SHP77 (cell line): Measurements from ENCODE around the gene SPATS2L.

Experiments used
- DNase-seq, 2 experiments: peaks; one replicate each; lab custom pipeline; 2025; lab: John Stamatoyannopoulos, UW

SPATS2L gene

DNA sequence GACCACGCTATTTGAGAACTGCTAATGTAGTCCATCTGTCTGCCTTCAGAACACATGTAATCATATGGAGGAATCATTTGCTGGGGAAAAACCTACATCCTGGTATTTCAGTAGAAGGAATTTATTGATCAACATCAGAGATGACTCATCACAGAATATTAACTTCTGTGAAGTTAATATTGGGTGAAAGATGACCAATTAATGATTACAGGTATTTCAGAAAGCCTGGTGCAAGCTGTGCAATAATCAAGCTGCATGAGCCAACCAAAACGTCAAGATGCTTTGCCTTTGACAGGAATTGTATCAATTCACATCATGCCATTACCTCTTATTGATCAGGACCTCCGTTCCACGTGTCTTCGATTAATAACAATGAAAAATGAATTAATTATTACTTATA, 9.4 kb upstream of the SPATS2L start:
- no peak for DNase-seq

DNA sequence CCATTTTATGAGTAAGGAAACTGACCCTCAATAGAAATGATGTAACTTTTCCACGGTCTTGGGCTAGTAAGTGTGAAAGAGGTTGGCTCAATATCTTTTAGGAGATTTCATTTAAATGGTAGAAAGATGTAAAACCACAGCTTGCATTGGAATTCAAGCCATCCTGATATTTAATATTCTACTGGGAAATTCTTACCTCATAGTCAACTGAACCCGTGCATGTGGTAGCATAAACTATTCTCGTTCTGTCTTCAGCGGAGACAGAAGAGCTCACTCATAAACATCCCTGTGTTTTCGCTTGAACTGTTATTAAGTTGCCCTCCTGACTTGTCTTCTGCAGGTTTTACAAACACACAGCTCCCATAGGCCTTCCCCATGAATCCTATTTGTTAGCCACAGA, 8.5 kb upstream of the SPATS2L start:
- DNase-seq = no peak

DNA sequence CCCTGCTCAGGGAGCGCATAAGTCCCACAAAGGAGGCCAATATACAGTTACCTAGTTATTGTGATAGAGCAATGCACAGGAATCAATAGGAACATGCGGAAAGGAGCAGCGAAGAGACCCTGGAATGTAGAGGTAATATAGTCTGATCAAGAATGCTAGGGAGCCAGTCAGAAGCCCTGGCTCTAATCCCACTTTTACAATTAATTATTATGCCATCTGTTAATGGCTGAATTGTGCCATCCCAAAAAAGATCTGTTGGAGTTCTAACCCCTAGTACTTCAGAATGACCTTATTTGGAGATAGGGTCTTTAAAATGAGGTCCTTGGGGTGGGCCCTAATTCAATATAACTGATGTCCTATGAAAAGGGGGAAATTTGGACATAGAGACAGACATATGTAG, 7.7 kb upstream of the SPATS2L start:
- no peak for DNase-seq

DNA sequence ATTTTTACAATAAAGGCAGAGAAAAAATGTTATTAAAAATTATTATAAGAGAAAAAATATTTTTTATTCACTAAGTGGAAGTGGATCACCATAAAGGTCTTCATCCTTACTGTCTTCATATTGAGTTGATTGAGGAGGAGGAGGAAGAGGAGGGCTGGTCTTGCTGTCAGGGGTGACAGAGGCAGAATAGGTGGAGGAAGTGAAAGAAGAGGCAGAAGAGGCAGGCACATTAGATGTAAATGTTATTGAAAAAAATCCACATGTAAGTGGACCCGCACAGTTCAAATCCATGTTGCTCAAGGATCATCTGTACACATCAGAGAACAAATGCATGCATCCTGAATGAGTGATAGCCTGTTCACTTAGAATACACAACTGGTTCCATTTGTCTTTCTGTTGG, 6.4 kb upstream of the SPATS2L start:
- DNase-seq = no peak

GRCh38 chr2:200300638-200301314, 5.7 kb upstream of the SPATS2L start:
- DNase-seq = no peak

DNA sequence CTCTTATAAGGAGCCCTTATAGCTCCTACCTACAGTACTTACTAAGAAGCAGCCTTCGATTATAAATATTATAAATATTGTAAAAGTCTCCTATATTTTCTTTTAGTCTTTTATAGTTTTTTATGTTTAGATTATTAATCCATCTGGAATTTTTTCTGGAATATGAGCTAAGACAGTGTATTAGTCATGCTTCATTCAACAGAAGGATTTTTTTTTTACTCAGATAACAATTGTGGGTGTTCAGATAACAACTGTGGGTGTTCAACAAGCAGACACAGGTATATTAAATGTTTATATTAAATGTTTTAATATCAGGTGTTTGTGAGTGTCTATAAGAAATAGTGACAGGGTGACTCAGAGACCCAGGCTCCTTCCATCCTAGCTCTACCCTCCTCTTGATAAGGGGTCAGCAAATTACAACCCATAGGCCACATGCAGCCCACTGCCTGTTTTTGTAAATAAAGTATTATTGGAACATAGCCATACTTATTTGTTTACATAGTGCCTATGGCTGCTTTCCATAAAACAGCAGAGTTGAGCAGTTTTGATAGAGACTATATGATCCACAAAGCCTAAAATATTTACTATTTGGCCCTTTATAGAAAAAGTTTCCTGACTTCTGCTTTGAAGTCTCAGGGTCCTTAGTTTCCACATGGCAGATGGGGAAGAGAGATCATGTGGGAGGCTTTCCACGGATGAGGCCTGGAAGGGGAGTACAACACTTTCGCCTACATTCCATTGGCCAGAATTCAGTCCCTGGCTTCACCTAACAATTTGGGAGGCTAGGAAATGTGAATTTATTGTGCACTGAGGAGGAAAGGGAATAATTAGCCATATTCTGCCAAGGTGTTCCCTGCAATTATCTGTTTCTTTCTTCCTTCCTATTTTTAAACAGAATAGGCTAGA, 4.3 kb upstream of the SPATS2L start:
- no peak for DNase-seq

DNA sequence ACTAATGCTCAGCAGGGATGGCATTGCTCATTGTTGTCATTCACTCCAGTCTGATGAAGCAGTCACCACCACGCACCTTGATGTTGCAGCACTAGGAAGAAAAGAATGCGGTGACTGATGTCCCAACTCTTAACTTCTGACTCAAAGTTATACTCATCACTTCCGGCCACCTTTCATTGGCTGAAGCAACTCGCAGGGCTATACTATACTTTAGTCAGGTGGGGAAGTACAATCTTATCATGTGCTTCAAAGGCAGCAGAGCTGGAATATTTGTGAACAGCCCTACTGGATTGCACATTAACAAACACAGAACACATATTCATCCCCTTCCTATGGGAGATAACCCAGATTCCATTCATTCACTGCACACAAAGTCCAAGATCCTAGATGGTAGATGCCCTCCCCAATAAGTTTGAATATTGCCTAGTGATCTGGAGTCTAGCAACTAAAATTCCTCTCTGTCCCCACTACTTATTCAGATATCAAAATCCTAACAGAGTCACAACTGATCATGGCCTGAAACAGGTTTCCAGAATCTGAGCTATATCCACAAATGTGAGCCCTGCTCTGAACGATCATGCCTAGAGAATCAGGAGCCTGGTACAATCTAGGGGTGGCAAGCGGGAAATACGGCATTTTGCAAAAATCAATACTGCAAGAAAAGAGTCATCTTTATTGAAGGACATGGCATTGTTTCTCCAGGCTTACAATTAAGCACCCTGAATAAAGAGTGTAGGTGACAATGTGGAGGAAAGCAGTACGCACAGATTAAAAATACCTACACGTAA, 3.4 kb upstream of the SPATS2L start:
- DNase-seq = no peak

- DNase-seq = peak; percentile 18 to 31
These were observed 697 bp upstream of the SPATS2L start for GRCh38 chr2:200305797-200306195.

- peak; percentile 7 to 43 for DNase-seq
These were observed 634 bp downstream of the SPATS2L start for GRCh38 chr2:200306931-200307723.

DNA sequence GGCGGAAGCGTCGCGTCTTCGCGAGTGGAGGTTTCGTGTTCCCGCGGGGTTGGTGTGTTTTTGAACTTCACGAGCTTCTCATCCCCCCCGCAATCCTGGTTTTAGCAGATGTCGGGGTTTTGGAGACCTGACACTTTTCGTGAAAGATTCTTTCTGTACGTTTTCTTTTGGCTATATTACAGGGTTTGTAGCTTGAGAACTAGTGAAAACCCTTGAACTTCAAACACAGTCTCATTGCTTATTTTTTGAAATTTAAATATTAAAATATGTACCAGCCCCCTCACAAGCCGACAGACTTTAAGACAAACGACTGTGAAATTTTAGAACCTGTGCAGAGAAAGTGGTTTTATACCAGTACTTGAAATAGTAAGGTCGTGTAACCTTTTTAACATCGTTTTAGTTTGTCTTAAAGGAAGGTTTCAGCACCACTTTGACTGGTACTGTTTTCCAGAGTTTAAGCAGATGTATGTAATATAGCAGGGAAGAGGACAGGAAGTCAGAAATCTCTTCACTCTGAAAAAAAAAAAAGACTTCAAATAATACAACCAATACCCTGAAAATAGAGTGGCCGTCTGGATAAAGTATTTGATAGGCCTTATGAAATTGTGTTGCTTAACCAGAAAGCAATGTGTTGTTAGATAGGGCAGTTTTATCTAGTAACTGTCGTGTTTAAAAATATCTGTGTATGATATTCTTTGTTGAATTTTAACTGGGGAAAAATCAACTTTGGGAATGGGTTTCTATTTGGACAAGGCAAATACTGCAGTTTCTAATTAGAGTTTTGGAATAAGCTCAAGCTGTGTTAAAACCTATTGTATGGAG, 1.4 kb downstream of the SPATS2L start:
- DNase-seq = no peak

- no peak for DNase-seq
These were observed 2.2 kb downstream of the SPATS2L start for GRCh38 chr2:200308546-200309295.

- no peak for DNase-seq
These were observed 3.0 kb downstream of the SPATS2L start for GRCh38 chr2:200309296-200310049.

- DNase-seq = no peak
These were observed 4.1 kb downstream of the SPATS2L start for GRCh38 chr2:200310545-200310971.

GRCh38 chr2:200311139-200311538, 4.6 kb downstream of the SPATS2L start:
- DNase-seq = no peak

- DNase-seq = no peak
These were observed 8.6 kb downstream of the SPATS2L start for GRCh38 chr2:200314976-200315567.

DNA sequence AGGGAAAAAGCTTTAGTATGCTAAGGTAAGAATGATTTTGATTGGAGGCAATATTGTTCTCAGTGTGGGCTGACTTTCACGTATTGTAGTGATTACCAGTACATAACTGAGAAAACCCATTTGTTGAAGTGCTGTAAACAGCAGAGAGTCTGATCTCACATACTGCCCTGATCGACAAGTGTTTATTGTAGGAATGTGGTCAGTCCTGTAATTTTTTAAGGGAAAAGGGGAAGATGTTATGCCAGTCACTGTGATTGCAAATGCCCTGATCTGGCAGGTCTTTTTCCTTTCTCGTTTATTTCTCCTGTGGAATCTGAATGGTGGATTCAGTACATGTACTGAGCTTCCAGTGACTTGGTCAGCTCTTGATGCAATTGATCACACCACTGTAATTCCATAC, 11.5 kb downstream of the SPATS2L start:
- no peak for DNase-seq

- no peak for DNase-seq
These were observed 12.5 kb downstream of the SPATS2L start for GRCh38 chr2:200318940-200319435.

GRCh38 chr2:200319548-200320337, 13.2 kb downstream of the SPATS2L start:
- no peak for DNase-seq
